Stimulated activated naive CD8-positive, alpha-beta T cell treated with anti-CD3 and anti-CD28 coated beads, Interleukin-15, Interleukin-2, amounts not matched to agents 100 ng/mL and 50 ng/mL, for 24 hours (primary cell): ENCODE results near the gene FAM98C.
"Not testable (repeated sequence)": the region's sequence is repeated elsewhere in the genome, so short reads cannot be mapped to it uniquely, and the experiment has no call there.

Experiments
- H3K27ac Mint-ChIP-seq: one replicate; pipeline ENCODE4 v1.8.0; 2021; ENCODE audit warnings: mild to moderate bottlenecking, mixed read lengths
- H3K27me3 Mint-ChIP-seq: one replicate; pipeline ENCODE4 v1.8.0; 2021; ENCODE audit warnings: mixed read lengths
- H3K36me3 Mint-ChIP-seq: one replicate; pipeline ENCODE4 v1.8.0; 2021; ENCODE audit warnings: low read depth, mixed read lengths
- H3K4me1 Mint-ChIP-seq: one replicate; pipeline ENCODE4 v1.8.0; 2021; ENCODE audit warnings: low read depth, mixed read lengths
- H3K4me3 Mint-ChIP-seq: one replicate; pipeline ENCODE4 v1.8.0; 2021; ENCODE audit warnings: mild to moderate bottlenecking, mixed read lengths
- H3K9me3 Mint-ChIP-seq: one replicate; pipeline ENCODE4 v1.8.0; 2021; ENCODE audit warnings: mixed read lengths

FAM98C gene

GRCh38 chr19:38402967-38403674 lies at the start of gene FAM98C:
FAM98C (plus strand) TSS chr19:38403093; CDS start chr19:38403154, 61 bp downstream.
- Mint-ChIP-seq H3K9me3 (no peaks in the 10 kb centered on the region), H3K27me3 (peaks cover 11% of the 10 kb centered on the region), H3K4me3 (peak within 1 kb of the TSS; percentile 87), H3K36me3 (peaks cover 4% of the 10 kb centered on the region), H3K27ac (peak within 1 kb of the TSS; percentile 86), H3K4me1 (peaks cover 16% of the 10 kb centered on the region)

- Mint-ChIP-seq H3K27ac (no peak overlapping the region), H3K4me3 (no peak overlapping the region), H3K9me3 (no peaks in the 10 kb centered on the region), H3K4me1 (peaks cover 6% of the 10 kb centered on the region), H3K27me3 (peaks cover 16% of the 10 kb centered on the region), H3K36me3 (no peaks in the 10 kb centered on the region)
Observed at GRCh38 chr19:38355728-38356725, 46.9 kb upstream of the FAM98C start.

- Mint-ChIP-seq H3K9me3 (no peaks in the 10 kb centered on the region), H3K4me3 (no peak overlapping the region), H3K4me1 (peaks cover 14% of the 10 kb centered on the region), H3K27me3 (peaks cover 21% of the 10 kb centered on the region), H3K27ac (no peak overlapping the region), H3K36me3 (no peaks in the 10 kb centered on the region)
Observed at GRCh38 chr19:38358071-38358470, 44.8 kb upstream of the FAM98C start.

- H3K9me3 Mint-ChIP-seq = no peaks in the 10 kb centered on the region
- no peak overlapping the region for H3K27ac Mint-ChIP-seq
- peaks cover 18% of the 10 kb centered on the region for H3K4me1 Mint-ChIP-seq
- peaks cover 24% of the 10 kb centered on the region for H3K27me3 Mint-ChIP-seq
- H3K36me3 Mint-ChIP-seq = no peaks in the 10 kb centered on the region
- H3K4me3 Mint-ChIP-seq = no peak overlapping the region
Observed at GRCh38 chr19:38359242-38360021, 43.5 kb upstream of the FAM98C start.

- Mint-ChIP-seq H3K4me3 (no peak overlapping the region), H3K36me3 (no peaks in the 10 kb centered on the region), H3K9me3 (no peaks in the 10 kb centered on the region), H3K4me1 (peaks cover 18% of the 10 kb centered on the region), H3K27ac (no peak overlapping the region), H3K27me3 (peaks cover 24% of the 10 kb centered on the region)
Observed at GRCh38 chr19:38360351-38360750, 42.5 kb upstream of the FAM98C start.

GRCh38 chr19:38360839-38361631 lies 41.9 kb upstream of the FAM98C start:
- no peak overlapping the region for H3K27ac Mint-ChIP-seq
- H3K4me1 Mint-ChIP-seq = peaks cover 18% of the 10 kb centered on the region
- peaks cover 24% of the 10 kb centered on the region for H3K27me3 Mint-ChIP-seq
- no peaks in the 10 kb centered on the region for H3K36me3 Mint-ChIP-seq
- no peaks in the 10 kb centered on the region for H3K9me3 Mint-ChIP-seq
- peak overlapping the region; percentile 82 for H3K4me3 Mint-ChIP-seq

- H3K27ac Mint-ChIP-seq = no peak overlapping the region
- no peaks in the 10 kb centered on the region for H3K9me3 Mint-ChIP-seq
- H3K27me3 Mint-ChIP-seq = peaks cover 25% of the 10 kb centered on the region
- peaks cover 18% of the 10 kb centered on the region for H3K4me1 Mint-ChIP-seq
- H3K36me3 Mint-ChIP-seq = no peaks in the 10 kb centered on the region
- H3K4me3 Mint-ChIP-seq = peak overlapping the region; percentile 82
Observed at GRCh38 chr19:38361633-38362075, 41.2 kb upstream of the FAM98C start.

- Mint-ChIP-seq H3K27ac (no peak overlapping the region), H3K27me3 (peaks cover 25% of the 10 kb centered on the region), H3K4me3 (peak overlapping the region; percentile 82), H3K36me3 (no peaks in the 10 kb centered on the region), H3K9me3 (no peaks in the 10 kb centered on the region), H3K4me1 (peaks cover 18% of the 10 kb centered on the region)
Observed at GRCh38 chr19:38362076-38362945, 40.6 kb upstream of the FAM98C start.

- H3K27me3 Mint-ChIP-seq = peaks cover 25% of the 10 kb centered on the region
- H3K9me3 Mint-ChIP-seq, H3K36me3 Mint-ChIP-seq, H3K27ac Mint-ChIP-seq: not testable (repeated sequence)
- H3K4me1 Mint-ChIP-seq = peaks cover 18% of the 10 kb centered on the region
- H3K4me3 Mint-ChIP-seq = peak overlapping the region; percentile 82
Observed at GRCh38 chr19:38362946-38363688, 39.8 kb upstream of the FAM98C start.

- Mint-ChIP-seq H3K36me3 (no peaks in the 10 kb centered on the region), H3K4me3 (no peak overlapping the region), H3K9me3 (no peaks in the 10 kb centered on the region), H3K4me1 (peaks cover 9% of the 10 kb centered on the region), H3K27me3 (peaks cover 14% of the 10 kb centered on the region), H3K27ac (no peak overlapping the region)
Observed at GRCh38 chr19:38367041-38367440, 35.9 kb upstream of the FAM98C start.

GRCh38 chr19:38369584-38369983 lies 33.3 kb upstream of the FAM98C start:
- H3K4me1 Mint-ChIP-seq = peaks cover 5% of the 10 kb centered on the region
- peaks cover 11% of the 10 kb centered on the region for H3K27me3 Mint-ChIP-seq
- H3K27ac Mint-ChIP-seq = no peak overlapping the region
- H3K36me3 Mint-ChIP-seq = peaks cover under 1% of the 10 kb centered on the region
- H3K9me3 Mint-ChIP-seq = no peaks in the 10 kb centered on the region
- H3K4me3 Mint-ChIP-seq = no peak overlapping the region

GRCh38 chr19:38370299-38370698 lies 32.6 kb upstream of the FAM98C start:
- Mint-ChIP-seq H3K9me3 (no peaks in the 10 kb centered on the region), H3K4me3 (no peak overlapping the region), H3K36me3 (peaks cover 7% of the 10 kb centered on the region), H3K27me3 (peaks cover 11% of the 10 kb centered on the region), H3K27ac (no peak overlapping the region), H3K4me1 (peaks cover 11% of the 10 kb centered on the region)

- Mint-ChIP-seq H3K27ac (no peak overlapping the region), H3K9me3 (no peaks in the 10 kb centered on the region), H3K36me3 (peaks cover 13% of the 10 kb centered on the region), H3K4me3 (no peak overlapping the region), H3K4me1 (peaks cover 19% of the 10 kb centered on the region), H3K27me3 (peaks cover 11% of the 10 kb centered on the region)
Observed at GRCh38 chr19:38371081-38371480, 31.8 kb upstream of the FAM98C start.
